Measurements from ENCODE around the gene EME2. TPM values are rescaled to one million over a fixed set of nuclear protein-coding genes. Genes with fewer than 3 reads are reported as not detected.

The EME2 gene, protein sequence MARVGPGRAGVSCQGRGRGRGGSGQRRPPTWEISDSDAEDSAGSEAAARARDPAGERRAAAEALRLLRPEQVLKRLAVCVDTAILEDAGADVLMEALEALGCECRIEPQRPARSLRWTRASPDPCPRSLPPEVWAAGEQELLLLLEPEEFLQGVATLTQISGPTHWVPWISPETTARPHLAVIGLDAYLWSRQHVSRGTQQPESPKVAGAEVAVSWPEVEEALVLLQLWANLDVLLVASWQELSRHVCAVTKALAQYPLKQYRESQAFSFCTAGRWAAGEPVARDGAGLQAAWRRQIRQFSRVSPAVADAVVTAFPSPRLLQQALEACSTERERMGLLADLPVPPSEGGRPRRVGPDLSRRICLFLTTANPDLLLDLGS
- 8.1 and 9.5 TPM in 2 replicates for total RNA-seq

DNA sequence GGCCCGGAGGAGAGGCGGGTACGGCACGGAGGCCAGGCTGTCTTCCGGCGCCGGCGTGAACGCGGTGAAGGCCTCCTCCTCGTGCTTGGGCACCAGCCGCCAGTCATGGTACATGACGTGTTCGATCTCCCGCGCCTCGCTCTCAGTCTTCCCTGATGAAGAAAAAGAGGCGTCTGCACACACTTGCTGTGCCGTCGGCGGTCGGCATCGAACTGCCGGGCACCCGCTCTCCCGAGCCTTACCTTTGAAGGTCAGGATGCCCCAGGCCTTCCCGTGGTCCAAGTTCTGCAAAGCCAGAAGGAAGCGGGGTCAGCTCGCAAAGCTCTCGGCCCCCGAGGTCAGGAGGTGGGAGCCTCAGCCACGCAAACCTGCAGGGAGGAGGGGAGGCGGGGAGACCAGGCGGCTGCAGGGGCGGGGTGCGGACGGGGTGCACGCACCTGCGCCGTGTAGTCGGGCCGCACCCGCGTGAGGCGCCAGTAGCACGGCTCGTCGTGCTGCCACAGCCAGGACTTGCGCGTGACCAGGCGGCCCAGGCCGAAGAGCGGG is at the start of gene EME2:
TSS of gene EME2 (plus strand) at position 449 of the 546 bp plus-strand sequence. CDS start 418 bp downstream, outside the sequence.

DNA sequence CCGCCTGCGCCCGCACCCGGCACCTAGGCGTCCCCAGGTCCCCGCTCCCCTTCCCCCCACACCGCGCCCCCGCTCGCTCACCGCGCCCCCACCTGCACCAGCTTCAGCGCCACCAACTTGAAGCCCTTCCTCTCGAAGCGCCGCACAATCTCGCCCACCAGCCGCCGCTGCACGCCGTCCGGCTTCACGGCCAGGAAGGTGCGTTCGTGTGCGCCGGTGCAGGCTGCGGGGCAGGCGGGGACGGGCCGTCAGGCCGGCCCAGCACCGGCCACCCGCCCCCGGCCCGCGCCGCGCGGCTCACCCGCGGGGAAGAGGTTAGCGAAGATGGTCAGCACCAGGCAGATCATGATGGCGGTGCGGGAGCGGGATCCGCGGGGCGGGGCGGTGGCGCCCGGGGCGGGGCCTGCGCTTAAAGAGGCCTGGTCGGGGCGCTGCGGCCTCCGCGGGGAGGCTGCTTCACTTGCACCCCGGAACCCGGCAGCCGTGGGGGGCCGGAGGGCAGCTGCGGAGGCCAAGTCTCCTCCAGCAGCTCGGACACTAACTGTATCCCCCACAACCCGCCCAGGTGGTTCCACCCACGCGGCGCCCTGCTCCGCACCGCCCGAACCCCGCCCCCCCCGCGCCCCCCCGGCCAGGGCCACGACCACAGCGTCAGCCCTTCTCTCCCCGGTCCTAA is 1.3 kb upstream of the EME2 start, which contains the start of gene NME3:
TSS of gene NME3 (minus strand) at position 356 of the 676 bp plus-strand sequence. CDS start at position 347, 9 bp downstream.

DNA sequence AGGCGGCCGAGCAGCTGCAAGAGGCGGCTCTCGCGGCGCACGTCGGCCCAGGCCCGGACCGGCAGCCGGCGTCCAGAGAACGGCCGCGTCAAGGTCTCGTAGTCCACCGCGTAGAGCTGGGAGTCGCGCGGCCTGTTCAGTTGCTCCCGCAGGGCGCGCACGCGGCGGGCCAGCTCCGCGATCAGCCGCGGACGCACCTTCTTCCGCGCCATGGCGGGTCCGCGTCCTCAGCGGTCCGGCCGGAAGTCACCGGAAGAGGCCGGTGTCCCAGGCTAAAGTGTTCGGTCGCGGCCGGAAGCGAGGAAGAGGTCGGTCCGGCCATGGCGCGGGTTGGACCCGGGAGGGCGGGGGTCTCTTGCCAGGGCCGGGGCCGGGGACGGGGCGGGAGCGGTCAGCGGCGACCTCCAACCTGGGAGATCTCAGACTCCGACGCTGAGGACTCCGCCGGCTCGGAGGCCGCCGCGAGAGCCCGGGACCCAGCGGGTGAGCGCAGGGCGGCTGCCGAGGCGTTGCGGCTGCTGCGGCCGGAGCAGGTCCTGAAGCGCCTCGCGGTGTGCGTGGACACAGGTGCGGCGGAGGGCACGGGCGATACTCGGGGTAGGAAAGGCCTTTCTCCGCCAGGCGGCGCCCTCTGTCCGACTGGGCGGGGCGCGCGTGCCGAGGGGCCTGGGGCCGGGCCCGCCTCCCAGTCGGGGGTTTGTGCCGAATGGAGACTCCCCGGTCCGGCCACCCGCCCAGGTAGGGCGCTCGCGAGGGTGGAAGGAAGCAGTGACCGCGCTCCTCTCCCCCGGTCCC is 495 bp downstream of the EME2 start, which contains the start of gene MRPS34:
TSS of gene MRPS34 (minus strand) at position 227 of the 795 bp plus-strand sequence. CDS start at position 212, 15 bp downstream.

DNA sequence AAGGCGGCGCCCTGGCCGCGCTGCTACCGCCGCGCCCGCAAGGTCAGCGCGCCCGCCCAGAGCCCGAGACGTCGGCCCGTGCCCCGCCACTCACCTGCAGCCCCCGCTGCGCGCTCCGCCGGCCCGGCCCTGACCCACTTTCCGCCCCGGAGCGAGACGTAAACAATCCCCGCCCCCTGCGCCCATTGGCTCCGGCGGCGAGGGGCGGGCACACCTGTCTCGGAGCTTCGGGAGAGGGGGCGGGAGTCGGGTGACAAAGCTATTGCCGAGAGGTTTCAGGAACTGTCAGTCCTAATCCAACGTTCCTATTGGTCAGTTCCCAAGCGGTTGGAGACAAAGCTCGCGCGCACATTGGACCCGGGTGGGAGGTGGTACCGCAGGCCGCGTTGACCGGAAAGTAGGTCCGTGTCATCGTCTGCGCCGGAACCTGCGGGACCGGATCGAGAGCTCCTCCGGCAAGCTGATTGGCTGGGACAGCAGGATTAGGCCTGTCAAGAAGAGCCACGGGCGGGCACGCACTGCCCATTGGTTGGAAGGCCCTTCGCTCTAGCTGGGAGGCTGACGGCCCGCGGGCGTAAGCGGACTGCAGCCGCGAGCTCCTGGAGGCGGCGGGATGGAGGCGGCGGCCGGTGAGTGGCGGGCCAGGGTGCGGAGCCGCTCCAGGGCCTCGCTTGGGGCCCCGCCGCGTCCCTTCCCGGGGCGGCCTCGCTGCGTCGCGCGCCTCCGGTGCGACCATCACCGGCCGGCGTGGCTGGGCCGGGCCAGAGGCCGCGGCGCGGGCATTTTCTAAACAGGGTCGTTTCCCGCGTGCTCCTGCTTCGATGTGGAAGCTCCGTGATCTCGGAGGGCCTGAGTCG is 10.0 kb downstream of the EME2 start, which contains the start of the genes NUBP2 and SPSB3:
TSS of gene NUBP2 (plus strand) at position 553 of the 857 bp plus-strand sequence. CDS start at position 614, 61 bp downstream.
TSS of gene SPSB3 (minus strand) at position 164 of the 857 bp plus-strand sequence. CDS start 1,088 bp downstream, outside the sequence.

DNA sequence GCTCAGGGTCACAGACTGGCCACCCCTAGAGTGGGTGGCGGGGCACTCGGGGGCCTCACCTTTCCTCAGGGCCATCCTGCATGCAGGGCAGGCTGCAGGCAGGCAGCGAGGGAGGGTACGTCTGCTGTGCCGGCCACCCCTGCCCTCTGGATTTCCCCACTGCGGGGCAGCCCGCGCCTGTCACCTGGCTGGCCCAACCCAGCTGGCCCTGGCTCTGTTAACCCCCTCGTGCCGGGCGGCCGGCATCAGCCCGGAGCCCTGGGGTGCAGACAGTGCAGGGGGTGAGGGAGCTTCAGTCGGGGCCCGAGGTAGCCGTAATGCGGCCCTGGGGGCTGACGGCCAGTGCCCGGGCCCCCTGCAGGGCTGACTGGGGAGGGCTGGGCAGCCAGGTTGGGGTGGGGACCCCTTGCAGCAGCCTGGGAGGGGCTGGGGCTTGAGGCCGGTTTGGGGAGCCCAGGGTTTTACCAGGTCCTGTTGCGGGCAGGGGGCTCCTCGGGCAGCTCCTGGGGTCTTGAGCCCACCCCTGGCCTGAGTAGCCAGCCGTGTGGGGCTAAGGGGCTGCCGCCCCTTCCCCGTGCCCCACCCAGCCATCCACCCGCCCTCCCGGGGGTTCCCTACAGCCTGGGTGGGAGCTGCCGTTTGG is 21.1 kb downstream of the EME2 start, which contains the start of gene IGFALS:
TSS of gene IGFALS (minus strand) at position 128 of the 643 bp plus-strand sequence. CDS start at position 75, 53 bp downstream.

Other genes starting within 250 kb of the EME2 start
- gene TMEM204, start 239.1 kb upstream of the EME2 start, total RNA-seq, result 60.6 and 93.8 TPM in 2 replicates
- 23.6 and 27.0 TPM in 2 replicates for gene IFT140, start 160.7 kb upstream of the EME2 start, total RNA-seq
- 4.6 and 6.6 TPM in 2 replicates for gene CRAMP1, start 160.4 kb upstream of the EME2 start, total RNA-seq
- gene JPT2, start 94.5 kb upstream of the EME2 start, total RNA-seq, result 22.6 and 24.3 TPM in 2 replicates
- 39.2 and 40.2 TPM in 2 replicates for gene MAPK8IP3, start 66.6 kb upstream of the EME2 start, total RNA-seq
- gene NME3, start 1.3 kb upstream of the EME2 start, total RNA-seq, result 35.4 and 48.1 TPM in 2 replicates
- gene MRPS34, start 324 bp downstream of the EME2 start, total RNA-seq, result 68.1 and 79.9 TPM in 2 replicates
- gene SPSB3, start 9.8 kb downstream of the EME2 start, total RNA-seq, result 24.2 and 25.4 TPM in 2 replicates
- 45.8 and 63.5 TPM in 2 replicates for gene NUBP2, start 10.2 kb downstream of the EME2 start, total RNA-seq
- gene IGFALS, start 20.9 kb downstream of the EME2 start, total RNA-seq, result under 0.01 and 0.06 TPM in 2 replicates
- 59.3 and 85.5 TPM in 2 replicates for gene HAGH, start 54.0 kb downstream of the EME2 start, total RNA-seq
- gene FAHD1, start 54.4 kb downstream of the EME2 start, total RNA-seq, result 47.1 and 74.9 TPM in 2 replicates
- not detected in 2 replicates for gene MEIOB, start 99.4 kb downstream of the EME2 start, total RNA-seq
- gene HS3ST6, start 145.6 kb downstream of the EME2 start, total RNA-seq, result not detected in 2 replicates
- gene MSRB1, start 170.4 kb downstream of the EME2 start, total RNA-seq, result 6.3 and 6.4 TPM in 2 replicates
- gene RPL3L, start 181.9 kb downstream of the EME2 start, total RNA-seq, result not detected in 2 replicates
- 259 and 267 TPM in 2 replicates for gene NDUFB10, start 186.7 kb downstream of the EME2 start, total RNA-seq
- 1,947 and 2,136 TPM in 2 replicates for gene RPS2, start 192.0 kb downstream of the EME2 start, total RNA-seq
- gene RNF151, start 194.0 kb downstream of the EME2 start, total RNA-seq, result not detected in 2 replicates
- 29.7 and 32.4 TPM in 2 replicates for gene TBL3, start 199.2 kb downstream of the EME2 start, total RNA-seq
- 0.12 and 0.13 TPM in 2 replicates for gene NOXO1, start 208.7 kb downstream of the EME2 start, total RNA-seq
- 9.9 and 11.2 TPM in 2 replicates for gene GFER, start 211.4 kb downstream of the EME2 start, total RNA-seq
- gene SYNGR3, start 217.2 kb downstream of the EME2 start, total RNA-seq, result 0.66 and 0.99 TPM in 2 replicates
- 9.6 and 12.3 TPM in 2 replicates for gene ZNF598, start 237.0 kb downstream of the EME2 start, total RNA-seq
- gene NPW, start 247.0 kb downstream of the EME2 start, total RNA-seq, result 0.06 and 0.13 TPM in 2 replicates